ENCODE measurements around the gene NMBR.
A peak's percentile ranks its signal among the peaks of the same experiment; 100 is the strongest.
"Not testable (repeated sequence)": the region's sequence is repeated elsewhere in the genome, so short reads cannot be mapped to it uniquely, and the experiment has no call there.

The NMBR gene

GRCh38 chr6:142146828-142147662, at the start of gene NMBR, which contains the start of gene VTA1:
Gene NMBR (minus strand): TSS chr6:142147122. CDS start chr6:142088658, 58,464 bp downstream.
Gene VTA1 (plus strand): TSS chr6:142147263. CDS start chr6:142147288, 25 bp downstream.
- DNase-seq (ENCODE audit: low read depth) = peak; percentile 100

- no peak for DNase-seq (ENCODE audit: low read depth)
Measured at GRCh38 chr6:142195862-142196541, 49.1 kb upstream of the NMBR start.

- DNase-seq (ENCODE audit: low read depth) = no peak
Measured at GRCh38 chr6:142193621-142194020, 46.7 kb upstream of the NMBR start.

- DNase-seq (ENCODE audit: low read depth) = no peak
Measured at GRCh38 chr6:142192343-142192742, 45.4 kb upstream of the NMBR start.

GRCh38 chr6:142189057-142189456, 42.1 kb upstream of the NMBR start:
- DNase-seq (ENCODE audit: low read depth) = no peak

- DNase-seq (ENCODE audit: low read depth) = not testable (repeated sequence)
Measured at GRCh38 chr6:142188341-142188740, 41.4 kb upstream of the NMBR start.

GRCh38 chr6:142187209-142187608, 40.3 kb upstream of the NMBR start:
- peak; percentile 10 for DNase-seq (ENCODE audit: low read depth)

GRCh38 chr6:142185641-142186040, 38.7 kb upstream of the NMBR start:
- DNase-seq (ENCODE audit: low read depth) = no peak

- no peak for DNase-seq (ENCODE audit: low read depth)
Measured at GRCh38 chr6:142184307-142184706, 37.4 kb upstream of the NMBR start.

- DNase-seq (ENCODE audit: low read depth) = no peak
Measured at GRCh38 chr6:142183351-142183750, 36.4 kb upstream of the NMBR start.

GRCh38 chr6:142182004-142182403, 35.1 kb upstream of the NMBR start:
- DNase-seq (ENCODE audit: low read depth) = no peak

GRCh38 chr6:142178129-142178528, 31.2 kb upstream of the NMBR start:
- DNase-seq (ENCODE audit: low read depth) = no peak

- no peak for DNase-seq (ENCODE audit: low read depth)
Measured at GRCh38 chr6:142174703-142175102, 27.8 kb upstream of the NMBR start.

- no peak for DNase-seq (ENCODE audit: low read depth)
Measured at GRCh38 chr6:142173980-142174379, 27.1 kb upstream of the NMBR start.

- DNase-seq (ENCODE audit: low read depth) = no peak
Measured at GRCh38 chr6:142172758-142173157, 25.8 kb upstream of the NMBR start.

- no peak for DNase-seq (ENCODE audit: low read depth)
Measured at GRCh38 chr6:142171351-142171750, 24.4 kb upstream of the NMBR start.

GRCh38 chr6:142167486-142167885, 20.6 kb upstream of the NMBR start:
- no peak for DNase-seq (ENCODE audit: low read depth)

GRCh38 chr6:142167071-142167470, 20.1 kb upstream of the NMBR start:
- DNase-seq (ENCODE audit: low read depth) = no peak

- no peak for DNase-seq (ENCODE audit: low read depth)
Measured at GRCh38 chr6:142165227-142165626, 18.3 kb upstream of the NMBR start.

GRCh38 chr6:142162780-142163179, 15.9 kb upstream of the NMBR start:
- no peak for DNase-seq (ENCODE audit: low read depth)

- not testable (repeated sequence) for DNase-seq (ENCODE audit: low read depth)
Measured at GRCh38 chr6:142156758-142157068, 9.8 kb upstream of the NMBR start.

GRCh38 chr6:142155895-142156757, 9.2 kb upstream of the NMBR start:
- DNase-seq (ENCODE audit: low read depth) = no peak

GRCh38 chr6:142155091-142155490, 8.2 kb upstream of the NMBR start:
- DNase-seq (ENCODE audit: low read depth) = no peak
